Esophagus muscularis mucosa (tissue), 3 donors: Measurements from ENCODE around the gene AKAP10.

Experiments
- EP300 ChIP-seq: sonication (generic); formaldehyde crosslinking; IDR thresholded peaks from one replicate; pipeline ENCODE4 v1.6.1; 2017; ENCODE audit warnings: antibody characterized with exemption
- TF ChIP-seq, protein P1 (sequence below), 3 experiments: fragments of 200-600 bp in 2 of 3; fragments of 450-650 bp in 1 of 3; sonication (generic) in 2 of 3; IDR thresholded peaks; one replicate each; pipeline ENCODE4 v1.5.1; 2017 to 2019; ENCODE audit warnings: antibody characterized with exemption in 3 of 3, mild to moderate bottlenecking in 2 of 3, moderate library complexity in 1 of 3

DNA sequence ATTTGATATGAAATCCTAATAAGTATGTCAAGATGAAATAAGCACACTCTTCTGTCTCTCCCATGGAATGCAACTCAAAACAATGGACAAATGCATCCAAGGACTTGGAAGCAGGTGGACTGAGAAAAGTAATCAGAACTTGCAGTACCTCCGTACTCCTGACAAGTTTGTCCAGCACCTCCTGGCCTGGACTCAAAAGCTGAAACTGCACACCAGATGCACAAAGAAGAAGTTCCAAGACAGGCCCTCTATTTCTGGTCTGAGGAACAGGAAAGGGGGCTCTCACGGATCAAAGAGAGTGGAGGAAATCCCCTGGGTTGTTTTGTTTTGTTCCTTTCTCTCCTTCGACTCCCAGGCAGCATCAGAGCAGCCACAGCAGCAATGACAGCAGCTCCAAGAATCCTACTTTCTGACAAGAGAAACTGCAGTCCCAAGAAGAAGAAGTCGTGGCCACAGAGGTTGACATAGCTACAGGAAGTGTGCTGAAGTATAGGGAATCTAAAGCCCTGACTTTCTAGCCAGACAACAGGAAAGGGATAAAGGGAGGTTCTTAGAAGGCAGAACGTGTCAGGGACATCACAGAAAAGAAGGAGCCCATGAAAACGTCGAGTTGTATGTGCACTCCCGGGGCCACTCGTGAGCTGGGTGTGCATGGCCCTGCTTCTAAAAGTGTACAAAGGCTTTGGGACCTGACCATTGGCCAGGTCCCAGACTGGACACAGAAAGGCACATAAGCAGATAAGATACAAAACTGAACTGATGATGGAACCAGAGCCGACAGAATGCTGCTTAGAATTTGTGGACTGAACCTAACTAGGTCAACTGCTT lies 29.3 kb downstream of the AKAP10 start:
- TF ChIP-seq, protein P1, sequence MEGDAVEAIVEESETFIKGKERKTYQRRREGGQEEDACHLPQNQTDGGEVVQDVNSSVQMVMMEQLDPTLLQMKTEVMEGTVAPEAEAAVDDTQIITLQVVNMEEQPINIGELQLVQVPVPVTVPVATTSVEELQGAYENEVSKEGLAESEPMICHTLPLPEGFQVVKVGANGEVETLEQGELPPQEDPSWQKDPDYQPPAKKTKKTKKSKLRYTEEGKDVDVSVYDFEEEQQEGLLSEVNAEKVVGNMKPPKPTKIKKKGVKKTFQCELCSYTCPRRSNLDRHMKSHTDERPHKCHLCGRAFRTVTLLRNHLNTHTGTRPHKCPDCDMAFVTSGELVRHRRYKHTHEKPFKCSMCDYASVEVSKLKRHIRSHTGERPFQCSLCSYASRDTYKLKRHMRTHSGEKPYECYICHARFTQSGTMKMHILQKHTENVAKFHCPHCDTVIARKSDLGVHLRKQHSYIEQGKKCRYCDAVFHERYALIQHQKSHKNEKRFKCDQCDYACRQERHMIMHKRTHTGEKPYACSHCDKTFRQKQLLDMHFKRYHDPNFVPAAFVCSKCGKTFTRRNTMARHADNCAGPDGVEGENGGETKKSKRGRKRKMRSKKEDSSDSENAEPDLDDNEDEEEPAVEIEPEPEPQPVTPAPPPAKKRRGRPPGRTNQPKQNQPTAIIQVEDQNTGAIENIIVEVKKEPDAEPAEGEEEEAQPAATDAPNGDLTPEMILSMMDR (IDR thresholded peaks at IDR 0.05): peak in 1 of 3 experiments; percentile 14
- no peak for TF ChIP-seq EP300
